Kidney epithelial cell (primary cell): ENCODE results near the gene MAP1LC3C. TPM values are rescaled to one million over a fixed set of nuclear protein-coding genes. Genes with fewer than 3 reads are reported as not detected.
A peak's percentile ranks its signal among the peaks of the same experiment; 100 is the strongest.
"Not testable (repeated sequence)": the region's sequence is repeated elsewhere in the genome, so short reads cannot be mapped to it uniquely, and the experiment has no call there.

Experiments used
- DNase-seq: peaks from one replicate; pipeline ENCODE4 v3.0.0-alpha.2; 2010; ENCODE audit warnings: low read depth
- H3K27me3 ChIP-seq: 2 replicates; pipeline ENCODE4 v1.6.0; 2011; ENCODE audit warnings: low read length; ENCODE audit not compliant: control insufficient read depth, insufficient read depth
- H3K36me3 ChIP-seq: 2 replicates; pipeline ENCODE4 v1.5.1; 2011; ENCODE audit warnings: low read length; ENCODE audit not compliant: control insufficient read depth, insufficient read depth
- H3K4me3 ChIP-seq: 2 replicates; pipeline ENCODE4 v1.5.1; 2011; ENCODE audit warnings: low read depth, mild to moderate bottlenecking, control low read depth, low read length
- CTCF ChIP-seq: IDR thresholded peaks from 2 replicates; pipeline ENCODE4 v1.5.1; 2011; ENCODE audit warnings: mild to moderate bottlenecking, moderate library complexity, low read length, control low read depth, inconsistent platforms; ENCODE audit not compliant: insufficient read depth, poor library complexity, severe bottlenecking
- total RNA-seq: library from RNA; depleted of rRNA; stranded (reverse); fragments of >200 nt; gene quantifications from 2 replicates; pipeline ENCODE4 v1.2.3, GENCODE V29; 2015

Gene MAP1LC3C
- total RNA-seq, 1 donor from 2014 or later: not detected

DNA sequence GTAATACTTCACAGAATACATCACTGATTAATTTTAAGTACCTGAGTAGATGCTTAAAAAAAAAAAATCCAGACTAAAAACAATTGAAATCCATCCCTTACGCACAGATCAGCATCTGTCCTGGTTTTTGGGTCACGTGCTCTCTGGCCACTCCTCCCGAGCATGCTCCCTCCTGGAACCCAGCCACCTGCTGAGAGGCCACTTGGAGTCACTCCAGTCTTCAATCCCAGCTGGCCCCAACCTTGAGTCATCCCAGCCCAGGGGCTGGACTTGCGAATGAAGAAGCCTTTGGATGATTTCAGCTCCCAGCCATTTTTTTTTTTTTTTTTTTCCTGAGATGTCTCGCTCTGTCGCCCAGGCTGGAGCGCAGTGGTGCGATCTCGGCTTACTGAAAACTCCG lies 8.9 kb downstream of the MAP1LC3C start:
- no peaks in the 10 kb centered on the region for H3K27me3 ChIP-seq
- no peak for TF ChIP-seq CTCF
- H3K4me3 ChIP-seq: no peak overlapping the region
- no peaks in the 10 kb centered on the region for H3K36me3 ChIP-seq
- DNase-seq: peak; percentile 79

DNA sequence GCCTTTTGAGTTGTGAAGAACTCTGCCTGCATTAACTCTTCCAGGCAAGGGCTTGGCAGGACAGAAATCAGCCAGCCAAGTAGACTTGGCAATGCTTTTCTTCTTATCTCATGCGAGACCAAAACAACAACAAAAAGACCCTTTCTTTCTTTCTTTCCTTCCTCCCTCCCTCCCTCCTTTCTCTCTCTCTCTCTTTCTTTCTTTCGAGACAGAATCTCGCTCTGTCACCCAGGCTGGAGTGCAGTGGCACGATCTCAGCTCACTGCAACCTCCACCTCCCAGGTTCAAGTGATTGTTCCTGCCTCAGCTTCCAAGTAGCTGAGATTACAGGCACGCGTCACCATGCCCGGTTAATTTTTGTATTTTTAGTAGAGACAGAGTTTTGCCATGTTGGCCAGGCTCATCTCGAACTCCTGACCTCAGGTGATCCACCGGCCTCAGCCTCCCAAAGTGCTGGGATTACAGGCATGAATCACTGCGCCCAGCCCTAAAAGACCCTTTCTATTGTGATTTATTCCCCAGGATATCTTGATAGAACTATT lies 10.4 kb downstream of the MAP1LC3C start:
- DNase-seq: not testable (repeated sequence)

DNA sequence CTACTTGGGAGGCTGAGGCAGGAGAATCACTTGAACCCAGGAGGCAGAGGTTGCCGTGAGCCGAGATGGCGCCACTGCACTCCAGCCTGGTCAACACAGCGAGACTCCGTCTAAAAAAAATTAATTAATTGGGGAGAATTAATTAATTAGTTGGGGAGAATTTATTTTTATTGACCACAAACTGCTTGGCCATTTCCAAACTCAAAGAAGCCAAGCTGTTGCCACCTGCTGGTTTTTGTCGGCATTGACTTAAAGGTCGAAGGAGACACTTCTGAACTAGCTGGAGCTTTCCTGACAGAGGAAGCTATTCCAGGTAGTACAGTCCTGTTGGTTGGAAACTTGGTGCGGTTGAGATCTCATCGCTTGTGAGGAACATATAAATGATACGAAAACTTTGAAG lies 13.1 kb downstream of the MAP1LC3C start:
- TF ChIP-seq CTCF: peak; percentile 61
- DNase-seq: no peak
- H3K27me3 ChIP-seq: no peaks in the 10 kb centered on the region
- H3K36me3 ChIP-seq: no peaks in the 10 kb centered on the region
- H3K4me3 ChIP-seq: no peak overlapping the region

More for the DNA sequence above, 10.4 kb downstream of the MAP1LC3C start:
- not testable (repeated sequence) for H3K36me3 ChIP-seq, H3K27me3 ChIP-seq, H3K4me3 ChIP-seq

DNA sequence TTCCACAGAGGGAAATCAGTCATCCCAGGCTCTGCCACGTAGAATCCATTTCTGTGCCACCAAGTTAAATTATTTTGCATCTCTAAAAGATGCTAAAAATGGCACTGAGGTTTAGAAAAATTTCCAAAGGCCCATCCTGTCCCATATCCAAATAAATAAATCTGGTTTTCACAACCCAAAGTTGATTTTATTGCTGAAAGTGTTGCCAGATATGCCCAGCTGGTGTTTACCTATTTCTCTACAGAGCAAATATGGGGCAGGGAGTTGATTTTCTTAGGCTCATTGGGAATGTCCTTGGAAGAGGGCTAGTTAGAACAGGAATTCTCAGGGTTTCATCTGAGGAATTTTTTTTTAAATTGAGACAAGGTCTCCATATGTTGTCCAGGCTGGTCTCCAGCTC lies 19.0 kb downstream of the MAP1LC3C start:
- DNase-seq: no peak
- TF ChIP-seq CTCF: no peak
- Histone ChIP-seq H3K27me3 (no peaks in the 10 kb centered on the region), H3K4me3 (no peak overlapping the region), H3K36me3 (no peaks in the 10 kb centered on the region)

GRCh38 chr1:241979071-241979470 lies 19.8 kb downstream of the MAP1LC3C start:
- H3K36me3 ChIP-seq: no peaks in the 10 kb centered on the region
- no peak for DNase-seq
- TF ChIP-seq CTCF: no peak

DNA sequence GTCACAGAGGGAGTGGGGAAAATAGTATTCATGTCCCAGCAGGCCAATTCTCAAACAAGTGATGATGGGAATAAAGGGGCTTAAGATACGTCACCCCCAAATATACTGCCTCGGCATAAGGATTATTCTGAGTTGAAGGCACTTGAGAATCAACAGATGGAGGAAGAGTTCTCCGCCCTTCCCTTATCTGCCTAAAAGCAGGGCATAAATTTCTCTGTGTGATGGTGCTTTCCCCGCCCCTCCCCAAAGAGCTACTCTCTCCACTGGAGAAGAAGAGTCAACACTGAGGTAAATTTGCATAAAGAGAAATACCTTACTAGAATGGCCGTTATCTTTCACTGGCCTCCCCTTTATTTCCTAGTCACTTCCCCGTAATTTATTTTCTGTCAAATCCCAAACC lies 22.7 kb downstream of the MAP1LC3C start:
- Histone ChIP-seq H3K27me3 (no peaks in the 10 kb centered on the region), H3K4me3 (no peak overlapping the region), H3K36me3 (no peaks in the 10 kb centered on the region)
- TF ChIP-seq CTCF: no peak
- DNase-seq: no peak

More at GRCh38 chr1:241979071-241979470, 19.8 kb downstream of the MAP1LC3C start:
- no peaks in the 10 kb centered on the region for H3K27me3 ChIP-seq
- H3K4me3 ChIP-seq: no peak overlapping the region
